WTC11 (cell line): ENCODE measurements around the gene ZPLD1.

Experiments
- ESRRA ChIP-seq: sonication (generic); formaldehyde crosslinking; IDR thresholded peaks from 2 replicates; pipeline ENCODE4 v1.8.1; 2022; ENCODE audit warnings: mild to moderate bottlenecking, missing genetic modification reagents, borderline replicate concordance
- ZNF138 ChIP-seq: sonication (generic); formaldehyde crosslinking; conservative IDR thresholded peaks from 2 replicates; pipeline ENCODE4 v1.8.1; 2022; ENCODE audit warnings: mild to moderate bottlenecking, moderate library complexity, missing genetic modification reagents
- ZNF263 ChIP-seq: sonication (generic); formaldehyde crosslinking; IDR thresholded peaks from 2 replicates; pipeline ENCODE4 v1.8.1; 2022; ENCODE audit warnings: low read depth, mild to moderate bottlenecking, moderate library complexity, missing genetic modification reagents
- TF ChIP-seq, protein P1 (sequence below): sonication (generic); formaldehyde crosslinking; IDR thresholded peaks from 2 replicates; pipeline ENCODE4 v1.8.1; 2023; ENCODE audit warnings: mild to moderate bottlenecking, missing genetic modification reagents, moderate library complexity
- TF ChIP-seq, protein P2 (sequence below): fragments of 200-600 bp; IDR thresholded peaks from 2 replicates; pipeline ENCODE4 v1.8.0; 2022; ENCODE audit warnings: antibody characterized with exemption
- TF ChIP-seq, protein P3 (sequence below): sonication (generic); formaldehyde crosslinking; IDR thresholded peaks from 2 replicates; pipeline ENCODE4 v1.8.1; 2022; ENCODE audit warnings: mild to moderate bottlenecking, missing genetic modification reagents, moderate library complexity, borderline replicate concordance
- TF ChIP-seq, protein P4 (sequence below): sonication (generic); formaldehyde crosslinking; conservative IDR thresholded peaks from 2 replicates; pipeline ENCODE4 v1.8.1; 2022; ENCODE audit warnings: mild to moderate bottlenecking, missing genetic modification reagents
- TF ChIP-seq, protein P5 (sequence below): sonication (generic); formaldehyde crosslinking; IDR thresholded peaks from 2 replicates; pipeline ENCODE4 v1.8.0; 2023; ENCODE audit warnings: missing genetic modification reagents

DNA sequence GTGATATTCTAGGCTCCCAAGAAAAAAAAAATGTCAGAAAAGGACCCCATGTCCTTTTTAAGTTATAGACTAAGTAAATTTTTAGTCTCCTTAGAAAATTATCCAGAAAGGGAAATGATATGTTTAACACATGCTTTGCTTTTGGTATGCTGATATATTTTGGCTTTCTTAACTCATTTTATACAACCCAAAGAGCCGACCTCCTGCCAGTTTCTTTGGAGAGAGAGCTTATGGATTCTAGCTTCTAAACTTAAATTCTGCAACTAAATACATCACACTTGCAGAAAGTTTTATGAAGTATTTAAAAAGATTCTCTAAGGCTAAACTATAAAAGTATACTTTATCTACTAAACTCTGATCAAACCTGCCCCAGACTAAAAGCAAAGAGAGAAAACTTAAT lies 43.9 kb upstream of the ZPLD1 start:
- TF ChIP-seq, protein P1, sequence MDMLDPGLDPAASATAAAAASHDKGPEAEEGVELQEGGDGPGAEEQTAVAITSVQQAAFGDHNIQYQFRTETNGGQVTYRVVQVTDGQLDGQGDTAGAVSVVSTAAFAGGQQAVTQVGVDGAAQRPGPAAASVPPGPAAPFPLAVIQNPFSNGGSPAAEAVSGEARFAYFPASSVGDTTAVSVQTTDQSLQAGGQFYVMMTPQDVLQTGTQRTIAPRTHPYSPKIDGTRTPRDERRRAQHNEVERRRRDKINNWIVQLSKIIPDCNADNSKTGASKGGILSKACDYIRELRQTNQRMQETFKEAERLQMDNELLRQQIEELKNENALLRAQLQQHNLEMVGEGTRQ (CRISPR knock-in tag): no peak
- TF ChIP-seq ZNF263 (CRISPR knock-in tag): no peak
- TF ChIP-seq, protein P2, sequence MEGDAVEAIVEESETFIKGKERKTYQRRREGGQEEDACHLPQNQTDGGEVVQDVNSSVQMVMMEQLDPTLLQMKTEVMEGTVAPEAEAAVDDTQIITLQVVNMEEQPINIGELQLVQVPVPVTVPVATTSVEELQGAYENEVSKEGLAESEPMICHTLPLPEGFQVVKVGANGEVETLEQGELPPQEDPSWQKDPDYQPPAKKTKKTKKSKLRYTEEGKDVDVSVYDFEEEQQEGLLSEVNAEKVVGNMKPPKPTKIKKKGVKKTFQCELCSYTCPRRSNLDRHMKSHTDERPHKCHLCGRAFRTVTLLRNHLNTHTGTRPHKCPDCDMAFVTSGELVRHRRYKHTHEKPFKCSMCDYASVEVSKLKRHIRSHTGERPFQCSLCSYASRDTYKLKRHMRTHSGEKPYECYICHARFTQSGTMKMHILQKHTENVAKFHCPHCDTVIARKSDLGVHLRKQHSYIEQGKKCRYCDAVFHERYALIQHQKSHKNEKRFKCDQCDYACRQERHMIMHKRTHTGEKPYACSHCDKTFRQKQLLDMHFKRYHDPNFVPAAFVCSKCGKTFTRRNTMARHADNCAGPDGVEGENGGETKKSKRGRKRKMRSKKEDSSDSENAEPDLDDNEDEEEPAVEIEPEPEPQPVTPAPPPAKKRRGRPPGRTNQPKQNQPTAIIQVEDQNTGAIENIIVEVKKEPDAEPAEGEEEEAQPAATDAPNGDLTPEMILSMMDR: no peak
- no peak for TF ChIP-seq ESRRA (CRISPR knock-in tag)
- TF ChIP-seq, protein P3, sequence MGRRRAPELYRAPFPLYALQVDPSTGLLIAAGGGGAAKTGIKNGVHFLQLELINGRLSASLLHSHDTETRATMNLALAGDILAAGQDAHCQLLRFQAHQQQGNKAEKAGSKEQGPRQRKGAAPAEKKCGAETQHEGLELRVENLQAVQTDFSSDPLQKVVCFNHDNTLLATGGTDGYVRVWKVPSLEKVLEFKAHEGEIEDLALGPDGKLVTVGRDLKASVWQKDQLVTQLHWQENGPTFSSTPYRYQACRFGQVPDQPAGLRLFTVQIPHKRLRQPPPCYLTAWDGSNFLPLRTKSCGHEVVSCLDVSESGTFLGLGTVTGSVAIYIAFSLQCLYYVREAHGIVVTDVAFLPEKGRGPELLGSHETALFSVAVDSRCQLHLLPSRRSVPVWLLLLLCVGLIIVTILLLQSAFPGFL: no peak
- TF ChIP-seq, protein P4, sequence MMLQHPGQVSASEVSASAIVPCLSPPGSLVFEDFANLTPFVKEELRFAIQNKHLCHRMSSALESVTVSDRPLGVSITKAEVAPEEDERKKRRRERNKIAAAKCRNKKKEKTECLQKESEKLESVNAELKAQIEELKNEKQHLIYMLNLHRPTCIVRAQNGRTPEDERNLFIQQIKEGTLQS (CRISPR knock-in tag): no peak
- TF ChIP-seq ZNF138 (CRISPR knock-in tag): no peak
- TF ChIP-seq, protein P5, sequence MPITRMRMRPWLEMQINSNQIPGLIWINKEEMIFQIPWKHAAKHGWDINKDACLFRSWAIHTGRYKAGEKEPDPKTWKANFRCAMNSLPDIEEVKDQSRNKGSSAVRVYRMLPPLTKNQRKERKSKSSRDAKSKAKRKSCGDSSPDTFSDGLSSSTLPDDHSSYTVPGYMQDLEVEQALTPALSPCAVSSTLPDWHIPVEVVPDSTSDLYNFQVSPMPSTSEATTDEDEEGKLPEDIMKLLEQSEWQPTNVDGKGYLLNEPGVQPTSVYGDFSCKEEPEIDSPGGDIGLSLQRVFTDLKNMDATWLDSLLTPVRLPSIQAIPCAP (CRISPR knock-in tag): no peak
